Stimulated activated CD8-positive, alpha-beta memory T cell treated with anti-CD3 and anti-CD28 coated beads, Interleukin-4, amount 100 ng/mL, for 4 hours (primary cell): ENCODE measurements around the gene ANKRD34A.
"Not testable (repeated sequence)": the region's sequence is repeated elsewhere in the genome, so short reads cannot be mapped to it uniquely, and the experiment has no call there.

Source experiments
- DNase-seq, 2 donors: peaks; one replicate each; pipeline ENCODE4 v3.0.0-alpha.2; 2020; ENCODE audit warnings: low read depth in 2 of 2, low spot score in 1 of 2

The ANKRD34A gene

GRCh38 chr1:145949219-145949618, 15.2 kb downstream of the ANKRD34A start:
- no peak for DNase-seq

GRCh38 chr1:145947551-145947950, 16.8 kb downstream of the ANKRD34A start:
- DNase-seq = no peak

- DNase-seq = no peak
These were observed 17.8 kb downstream of the ANKRD34A start for GRCh38 chr1:145946477-145946986.

- DNase-seq = no peak
These were observed 19.8 kb downstream of the ANKRD34A start for GRCh38 chr1:145944532-145944931.

GRCh38 chr1:145942871-145943270, 21.5 kb downstream of the ANKRD34A start:
- no peak for DNase-seq

- DNase-seq = no peak
These were observed 22.0 kb downstream of the ANKRD34A start for GRCh38 chr1:145942405-145942804.

- DNase-seq = no peak
These were observed 26.9 kb downstream of the ANKRD34A start for GRCh38 chr1:145937436-145937835.

GRCh38 chr1:145936247-145936646, 28.1 kb downstream of the ANKRD34A start:
- no peak for DNase-seq

GRCh38 chr1:145935708-145936107, 28.7 kb downstream of the ANKRD34A start:
- no peak for DNase-seq

GRCh38 chr1:145932522-145933009, 31.8 kb downstream of the ANKRD34A start:
- not testable (repeated sequence) for DNase-seq

GRCh38 chr1:145927916-145928643, 36.3 kb downstream of the ANKRD34A start:
- DNase-seq = no peak

GRCh38 chr1:145927063-145927886, 37.1 kb downstream of the ANKRD34A start, which contains the start of gene RBM8A:
Gene RBM8A, minus strand, starts transcription at chr1:145927484. Its CDS starts 58 bp downstream, at chr1:145927426.
- DNase-seq = peak; percentile 86 to 89

GRCh38 chr1:145926686-145927062, 37.7 kb downstream of the ANKRD34A start:
- no peak for DNase-seq

GRCh38 chr1:145922266-145922665, 42.1 kb downstream of the ANKRD34A start:
- no peak for DNase-seq

GRCh38 chr1:145920297-145920696, 44.1 kb downstream of the ANKRD34A start:
- not testable (repeated sequence) for DNase-seq

GRCh38 chr1:145918992-145919939, 45.1 kb downstream of the ANKRD34A start:
- DNase-seq = no peak

GRCh38 chr1:145918144-145918991, 46.0 kb downstream of the ANKRD34A start, which contains the start of gene PEX11B:
Gene PEX11B, minus strand, starts transcription at chr1:145918717. Its CDS starts 29 bp downstream, at chr1:145918688.
- peak; percentile 77 to 82 for DNase-seq

- no peak for DNase-seq
These were observed 46.8 kb downstream of the ANKRD34A start for GRCh38 chr1:145917595-145917994.

GRCh38 chr1:145916745-145917144, 47.6 kb downstream of the ANKRD34A start:
- DNase-seq = no peak
